K562 (cell line): ENCODE data around the gene DCAF6. TPM values are rescaled to one million over a fixed set of nuclear protein-coding genes. Genes with fewer than 3 reads are reported as not detected.

Experiments
- ARID1B ChIP-seq: fragments of 450-650 bp; IDR thresholded peaks from 2 replicates; pipeline ENCODE4 v1.6.1; 2016; ENCODE audit warnings: antibody characterized with exemption, mild to moderate bottlenecking, inconsistent platforms
- BHLHE40 ChIP-seq: IDR thresholded peaks from 2 replicates; pipeline ENCODE4 v1.6.1; 2011; ENCODE audit warnings: low read length, improper control_type of control experiment
- CAMTA2 ChIP-seq: fragments of 250-450 bp; sonication (Bioruptor Pico); conservative IDR thresholded peaks from 2 replicates; pipeline ENCODE4 v1.5.1; 2022
- CBFA2T2 ChIP-seq: fragments of 450-650 bp; conservative IDR thresholded peaks from 2 replicates; pipeline ENCODE4 v1.6.1; 2017; ENCODE audit warnings: mild to moderate bottlenecking
- CBFA2T3 ChIP-seq: fragments of 450-650 bp; IDR thresholded peaks from 2 replicates; pipeline ENCODE4 v1.6.1; 2017
- CGGBP1 ChIP-seq: fragments of 250-450 bp; sonication (Bioruptor Pico); IDR thresholded peaks from 2 replicates; pipeline ENCODE4 v1.9.0; 2021; ENCODE audit warnings: mild to moderate bottlenecking
- DPF2 ChIP-seq: fragments of 450-650 bp; IDR thresholded peaks from 2 replicates; pipeline ENCODE4 v1.6.1; 2016
- FOS ChIP-seq: IDR thresholded peaks from 3 replicates; pipeline ENCODE4 v1.6.1; 2011; ENCODE audit not compliant: insufficient read length; ENCODE audit errors: extremely low read depth
- FOXP1 ChIP-seq: sonication (generic); formaldehyde crosslinking; IDR thresholded peaks from 2 replicates; pipeline ENCODE4 v1.8.0; 2022; ENCODE audit warnings: mild to moderate bottlenecking, missing genetic modification reagents
- HDAC1 ChIP-seq, 2 experiments: fragments of 450-650 bp; IDR thresholded peaks; 2 replicates each; pipeline ENCODE4 v1.6.1; 2016 to 2017; ENCODE audit warnings: inconsistent platforms in 1 of 2, mild to moderate bottlenecking in 1 of 2, moderate library complexity in 1 of 2
- HDAC6 ChIP-seq: IDR thresholded peaks from 2 replicates; pipeline ENCODE4 v1.6.1; 2012; ENCODE audit warnings: low read depth, mild to moderate bottlenecking, control low read depth, inconsistent platforms, low read length, moderate library complexity
- HDGF ChIP-seq: fragments of 450-650 bp; IDR thresholded peaks from 2 replicates; pipeline ENCODE4 v1.6.1; 2016
- KAT8 ChIP-seq: fragments of 450-650 bp; IDR thresholded peaks from 2 replicates; pipeline ENCODE4 v1.6.1; 2016; ENCODE audit warnings: low read depth, mild to moderate bottlenecking
- LARP7 ChIP-seq: fragments of 450-650 bp; IDR thresholded peaks from 2 replicates; pipeline ENCODE4 v1.6.1; 2016
- NELFE ChIP-seq: IDR thresholded peaks from 2 replicates; pipeline ENCODE4 v1.6.1; 2011; ENCODE audit warnings: mild to moderate bottlenecking; ENCODE audit not compliant: insufficient read depth, insufficient read length
- PHF8 ChIP-seq: fragments of 200-600 bp; sonication (generic); IDR thresholded peaks from 2 replicates; pipeline ENCODE4 v1.6.1; 2012; ENCODE audit warnings: mixed run types, mild to moderate bottlenecking, inconsistent platforms, low read length, moderate library complexity, borderline replicate concordance
- SAFB ChIP-seq: fragments of 200-400 bp; formaldehyde crosslinking; IDR thresholded peaks from 2 replicates; pipeline ENCODE4 v1.6.1; 2017; ENCODE audit warnings: low read depth, low read length, borderline replicate concordance
- TAL1 ChIP-seq: fragments of 450-650 bp; IDR thresholded peaks from 2 replicates; pipeline ENCODE4 v1.6.1; 2016; ENCODE audit warnings: mild to moderate bottlenecking
- TCF15 ChIP-seq: fragments of 250-450 bp; sonication (Bioruptor Pico); IDR thresholded peaks from 2 replicates; pipeline ENCODE4 v1.8.0; 2022; ENCODE audit warnings: moderate library complexity, mild to moderate bottlenecking, inconsistent platforms
- TFAP4 ChIP-seq: sonication (generic); formaldehyde crosslinking; IDR thresholded peaks from 2 replicates; pipeline ENCODE4 v1.8.0; 2022; ENCODE audit warnings: missing genetic modification reagents, mild to moderate bottlenecking, moderate library complexity, borderline replicate concordance
- TOE1 ChIP-seq, 2 experiments: fragments of 450-650 bp in 1 of 2; sonication (generic) in 1 of 2; formaldehyde crosslinking in 1 of 2; IDR thresholded peaks; 2 replicates each; pipeline versions ENCODE4 v1.7.1 to v1.8.0; 2016 to 2022; ENCODE audit warnings: borderline replicate concordance in 2 of 2, mild to moderate bottlenecking in 2 of 2, antibody characterized with exemption in 1 of 2, inconsistent platforms in 1 of 2, low read depth in 1 of 2, missing genetic modification reagents in 1 of 2, moderate library complexity in 1 of 2
- USF1 ChIP-seq: sonication (generic); formaldehyde crosslinking; IDR thresholded peaks from 2 replicates; pipeline ENCODE4 v1.9.0; 2022; ENCODE audit warnings: mild to moderate bottlenecking, missing genetic modification reagents
- VEZF1 ChIP-seq: fragments of 200-800 bp; sonication (Bioruptor generic); IDR thresholded peaks from 2 replicates; pipeline ENCODE4 v1.6.1; 2017; ENCODE audit warnings: missing genetic modification characterization, missing compliant biosample characterization
- ZC3H4 ChIP-seq: sonication (generic); formaldehyde crosslinking; IDR thresholded peaks from 2 replicates; pipeline ENCODE4 v1.9.0; 2021; ENCODE audit warnings: missing genetic modification reagents, borderline replicate concordance
- ZEB2 ChIP-seq: fragments of 450-650 bp; IDR thresholded peaks from 2 replicates; pipeline ENCODE4 v1.6.1; 2016
- ZNF133 ChIP-seq: fragments of 250-450 bp; sonication (Bioruptor Pico); IDR thresholded peaks from 2 replicates; pipeline ENCODE4 v1.4.0; 2020; ENCODE audit warnings: mild to moderate bottlenecking
- ZNF655 ChIP-seq: fragments of 250-450 bp; sonication (Bioruptor Pico); IDR thresholded peaks from 2 replicates; pipeline ENCODE4 v1.5.0; 2021
- polyA plus RNA-seq, 8 experiments: library from polyadenylated mRNA; depleted of rRNA in 4 of 8; stranded (reverse) in 5 of 8; unstranded in 3 of 8; fragments of >200 nt; fragmentation: Nextera tagmentation in 2 of 8; fragmentation: Illumina TruSeq in 1 of 8; extraction: Ambion mirVana in 2 of 8; extraction: Trizol in 1 of 8; gene quantifications; 2 replicates each; pipeline versions ENCODE4 v1.2.1 to v1.2.3, GENCODE V29; 2011 to 2014; ENCODE audit warnings: inconsistent platforms in 1 of 8, missing spikeins in 1 of 8
- total RNA-seq, 7 experiments: library from RNA; depleted of rRNA in 6 of 7; stranded (reverse); fragments of >200 nt in 6 of 7; fragmentation: Illumina TruSeq in 2 of 7; extraction: Trizol in 2 of 7; gene quantifications; 2 replicates each; pipeline versions ENCODE4 v1.2.1 to v1.2.3, GENCODE V29; 2011 to 2021; ENCODE audit warnings: low replicate concordance in 1 of 7

Gene DCAF6
- total and polyA plus RNA-seq, 9 of the 15 experiments (the other 6 are each of a cell fraction or from before 2014, with no cell fraction given): 19.1 to 102 (median 46.3) TPM

DNA sequence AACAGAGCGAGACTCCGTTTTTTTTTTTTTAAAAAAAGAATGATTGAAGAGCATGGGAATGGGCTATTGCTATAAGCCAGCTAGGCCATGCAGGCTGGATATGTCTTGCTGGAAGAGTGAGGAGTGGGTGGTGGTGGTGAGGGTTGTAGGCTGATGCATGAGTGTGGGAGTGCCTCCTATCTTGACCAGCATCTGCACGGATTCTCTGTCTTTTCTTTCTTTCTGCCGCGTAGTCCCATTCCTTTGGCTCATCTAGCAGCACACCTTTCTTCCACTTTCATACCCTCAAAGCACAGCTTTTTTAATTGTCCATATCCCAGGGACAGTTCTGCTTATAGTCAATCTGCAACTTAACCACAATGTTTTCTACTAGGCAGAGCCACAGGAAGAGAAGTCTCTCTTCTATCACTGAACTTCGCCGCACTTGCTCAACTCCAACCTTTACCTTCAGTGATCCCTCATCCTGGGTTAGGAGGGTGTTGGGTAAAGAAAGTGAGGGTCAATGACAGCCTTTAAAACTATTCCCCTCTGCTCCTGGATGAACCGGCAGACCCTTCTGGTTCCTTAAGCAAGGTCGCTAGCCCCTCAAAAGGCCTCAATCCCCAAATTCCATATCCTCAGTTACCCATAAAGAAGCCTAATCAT is 37.8 kb upstream of the DCAF6 start (continued):
- TF ChIP-seq USF1 (CRISPR knock-in tag) (no peak), HDAC1 (IDR thresholded peaks at IDR 0.05) (peak in 1 of 2 experiments; percentile 58; a peak in 1 of 4 replicates), SAFB (no peak), TFAP4 (CRISPR knock-in tag) (no peak), ZNF133 (no peak), NELFE (no peak), VEZF1 (CRISPR knock-in tag) (no peak), ARID1B (peak; percentile 74), DPF2 (peak; percentile 71), FOXP1 (CRISPR knock-in tag) (no peak), FOS (no peak), CBFA2T2 (0 out of 2 replicates have a peak, but pooled peaks have one; percentile 47), CBFA2T3 (peak; percentile 74), ZEB2 (peak; percentile 58; the same call in 1 of the 2 replicates), HDGF (no peak), ZNF655 (CRISPR knock-in tag) (no peak), CAMTA2 (CRISPR knock-in tag) (no peak), TAL1 (peak; percentile 51), PHF8 (no peak), TOE1 (IDR thresholded peaks at IDR 0.05; ENCODE audit: borderline replicate concordance) (no peak), TOE1 (CRISPR knock-in tag; IDR thresholded peaks at IDR 0.05; ENCODE audit: borderline replicate concordance, low read depth) (no peak), HDAC6 (no peak), TCF15 (CRISPR knock-in tag) (no peak), ZC3H4 (CRISPR knock-in tag) (no peak), BHLHE40 (no peak), CGGBP1 (CRISPR knock-in tag) (no peak), KAT8 (no peak), LARP7 (no peak)
